ENCODE results near the gene CLDN20. TPM values are rescaled to one million over a fixed set of nuclear protein-coding genes. Genes with fewer than 3 reads are reported as not detected.

The CLDN20 gene
- total and polyA plus RNA-seq, 10 of the 15 experiments (the other 5 are each of a cell fraction or from before 2014, with no cell fraction given), result 0.13 to 0.23 TPM; not detected in 8

GRCh38 chr6:155254139-155254538, 9.7 kb upstream of the CLDN20 start:
- no peak for FAIRE-seq
- H3K4me1 ChIP-seq (ENCODE audit: control insufficient read depth, insufficient read depth, low read length), result no peaks in the 10 kb centered on the region
- WGBS (ENCODE audit: insufficient coverage, insufficient replicate concordance, low lambda C conversion rate, missing lambda C conversion rate), result 97% methylated on average over 10 of the region's 10 CpGs
- ChIA-PET RAD21 (ENCODE audit: unreplicated experiment) (no interaction called here), SMC1A (ENCODE audit: uncharacterized antibody, unreplicated experiment) (no interaction called here), CTCF (no interaction called here), POLR2A (no interaction called here)
- no peak for DNase-seq (ENCODE audit: low read depth, low spot score)
- H3K79me2 ChIP-seq (ENCODE audit: control insufficient read depth, insufficient read depth, low read length), result no peaks in the 10 kb centered on the region
- no peak overlapping the region for H3K4me2 ChIP-seq (ENCODE audit: control insufficient read depth, insufficient read depth)
- no peak for ATAC-seq
- BruUV-seq (replicated peaks), result no TSS peak
- no peak overlapping the region for H3K9ac ChIP-seq (ENCODE audit: control insufficient read depth, insufficient read depth, low read length)
- H4K20me1 ChIP-seq (ENCODE audit: control insufficient read depth, insufficient read depth), result no peaks in the 10 kb centered on the region
- H3K4me3 ChIP-seq, result no peak overlapping the region
- no peak overlapping the region for H3K27ac ChIP-seq (ENCODE audit: control insufficient read depth, insufficient read depth)
- no peak overlapping the region for H2AFZ ChIP-seq (ENCODE audit: control insufficient read depth, low read depth, low read length)
- in situ Hi-C loops (cut with MboI), result loop anchor here (5.0 kb wide), 3 partner anchors 77 to 577 kb away; no protein-coding TSS in a partner anchor
- H3K9me3 ChIP-seq (replicated peaks; ENCODE audit: control insufficient read depth, insufficient read depth, low read length), result no peaks in the 10 kb centered on the region
- peaks cover 17 to 30% of the 10 kb centered on the region in 2 experiments for H3K36me3 ChIP-seq (ENCODE audit: control insufficient read depth in 2 of 2, insufficient read depth in 2 of 2, low read length in 1 of 2)
- no peaks in the 10 kb centered on the region for H3K27me3 ChIP-seq (replicated peaks in 1 of 2; ENCODE audit: control insufficient read depth in 2 of 2, insufficient read depth in 2 of 2, low read length in 1 of 2)
- intact Hi-C loops (cut with micrococcal nuclease; ENCODE audit: unreplicated experiment), result no loop called here
- TF ChIP-seq TCF7 (IDR thresholded peaks at IDR 0.05; ENCODE audit: borderline replicate concordance) (no peak), WRNIP1 (IDR thresholded peaks at IDR 0.05; ENCODE audit: borderline replicate concordance, low read depth, low read length) (no peak), RFX5 (IDR thresholded peaks at IDR 0.05; ENCODE audit: low read depth, low read length) (no peak), SIX5 (IDR thresholded peaks at IDR 0.05; ENCODE audit: low read depth, low read length, severe bottlenecking) (no peak), E4F1 (IDR thresholded peaks at IDR 0.05; ENCODE audit: borderline replicate concordance, partially characterized antibody) (no peak), CREM (IDR thresholded peaks at IDR 0.05; ENCODE audit: low read depth) (no peak), BMI1 (IDR thresholded peaks at IDR 0.05; ENCODE audit: borderline replicate concordance) (no peak), KLF5 (IDR thresholded peaks at IDR 0.05; ENCODE audit: partially characterized antibody) (no peak), HSF1 (IDR thresholded peaks at IDR 0.05; ENCODE audit: low read depth, low read length) (no peak), MAX (IDR thresholded peaks at IDR 0.05; ENCODE audit: low read depth, low read length) (no peak), SUZ12 (IDR thresholded peaks at IDR 0.05; ENCODE audit: unreplicated experiment) (no peak), ZNF687 (IDR thresholded peaks at IDR 0.05) (no peak), IKZF2 (IDR thresholded peaks at IDR 0.05) (no peak), POLR2AphosphoS5 (IDR thresholded peaks at IDR 0.05; ENCODE audit: low read length) (no peak), BHLHE40 (IDR thresholded peaks at IDR 0.05; ENCODE audit: borderline replicate concordance in 1 of 2, low read depth in 2 of 2, low read length in 1 of 2) (no peak), BACH1 (IDR thresholded peaks at IDR 0.05; ENCODE audit: borderline replicate concordance) (no peak), ZNF384 (IDR thresholded peaks at IDR 0.05; ENCODE audit: borderline replicate concordance, low read depth, low read length) (no peak), RBBP5 (conservative IDR thresholded peaks at IDR 0.05) (no peak)

All from GM12878 (cell line).